HepG2 (cell line): ENCODE measurements around the gene DNLZ. TPM values are rescaled to one million over a fixed set of nuclear protein-coding genes. Genes with fewer than 3 reads are reported as not detected.

Source experiments
- KDM6A ChIP-seq: IDR thresholded peaks from 2 replicates; pipeline ENCODE4 v1.6.1; 2016; ENCODE audit warnings: low read depth
- LCORL ChIP-seq, 2 experiments: fragments of 450-650 bp in 1 of 2; sonication (generic) in 1 of 2; formaldehyde crosslinking in 1 of 2; IDR thresholded peaks; 2 replicates each; pipeline versions ENCODE4 v1.5.0 to v1.6.1; 2017 to 2020; ENCODE audit warnings: antibody characterized with exemption in 1 of 2, missing genetic modification reagents in 1 of 2
- MLXIP ChIP-seq: sonication (generic); formaldehyde crosslinking; IDR thresholded peaks from 2 replicates; pipeline ENCODE4 v1.9.0; 2021; ENCODE audit warnings: missing genetic modification reagents, borderline replicate concordance
- SNAPC2 ChIP-seq: sonication (generic); formaldehyde crosslinking; IDR thresholded peaks from 2 replicates; pipeline ENCODE4 v1.8.1; 2022; ENCODE audit warnings: mild to moderate bottlenecking, missing genetic modification reagents
- SRSF9 ChIP-seq: fragments of 200-400 bp; formaldehyde crosslinking; IDR thresholded peaks from 2 replicates; pipeline ENCODE4 v1.6.1; 2018; ENCODE audit warnings: borderline replicate concordance, mild to moderate bottlenecking, low read depth, low read length; ENCODE audit not compliant: insufficient read depth, poor library complexity, severe bottlenecking
- TIGD3 ChIP-seq: sonication (generic); formaldehyde crosslinking; IDR thresholded peaks from 2 replicates; pipeline ENCODE4 v1.5.1; 2020; ENCODE audit warnings: mild to moderate bottlenecking, missing genetic modification reagents, borderline replicate concordance
- UBTF ChIP-seq: sonication (generic); formaldehyde crosslinking; IDR thresholded peaks from 2 replicates; pipeline ENCODE4 v1.4.0; 2020; ENCODE audit warnings: mild to moderate bottlenecking, missing genetic modification reagents
- ZBTB25 ChIP-seq: IDR thresholded peaks from 2 replicates; pipeline ENCODE4 v1.6.1; 2018; ENCODE audit warnings: missing genetic modification reagents
- ZHX2 ChIP-seq, 2 experiments: sonication (generic) in 1 of 2; formaldehyde crosslinking in 1 of 2; IDR thresholded peaks; 2 replicates each; pipeline versions ENCODE4 v1.6.1 to v1.9.0; 2014 to 2022; ENCODE audit warnings: antibody characterized with exemption in 1 of 2, borderline replicate concordance in 1 of 2, inconsistent platforms in 1 of 2, low read depth in 1 of 2, missing genetic modification reagents in 1 of 2
- ZNF17 ChIP-seq: sonication (generic); formaldehyde crosslinking; IDR thresholded peaks from 2 replicates; pipeline ENCODE4 v1.5.0; 2020; ENCODE audit warnings: mild to moderate bottlenecking, missing genetic modification reagents
- ZNF234 ChIP-seq: sonication (generic); formaldehyde crosslinking; conservative IDR thresholded peaks from 2 replicates; pipeline ENCODE4 v1.5.1; 2020; ENCODE audit warnings: mild to moderate bottlenecking, missing genetic modification reagents
- ZSCAN31 ChIP-seq: sonication (generic); formaldehyde crosslinking; IDR thresholded peaks from 2 replicates; pipeline ENCODE4 v1.5.0; 2020; ENCODE audit warnings: low read depth, mild to moderate bottlenecking, missing genetic modification reagents
- polyA plus RNA-seq, 8 experiments: library from polyadenylated mRNA; depleted of rRNA in 3 of 8; stranded (reverse) in 7 of 8; unstranded in 1 of 8; fragments of >200 nt; fragmentation: Illumina TruSeq in 4 of 8; extraction: Trizol in 4 of 8; gene quantifications; 2 replicates each; pipeline versions ENCODE4 v1.2.1 to v1.2.3, GENCODE V29; 2011 to 2016; ENCODE audit warnings: low read depth in 4 of 8, missing spikeins in 1 of 8, mixed read lengths in 1 of 8; ENCODE audit not compliant: insufficient read depth in 1 of 8
- total RNA-seq, 5 experiments: library from RNA; depleted of rRNA; stranded (reverse); fragments of >200 nt; fragmentation: Illumina TruSeq; extraction: Trizol; gene quantifications; 2 replicates each; pipeline ENCODE4 v1.2.3, GENCODE V29; 2016; ENCODE audit warnings: low read depth in 1 of 5

The DNLZ gene
- total and polyA plus RNA-seq, 2 of the 13 experiments (the other 11 are each of a cell fraction or from before 2014, with no cell fraction given), result 3.4 to 8.0 TPM

- TF ChIP-seq ZNF17 (CRISPR knock-in tag), result 0 out of 2 replicates have a peak, but pooled peaks have one; percentile 58
- 0 out of 2 replicates have a peak, but pooled peaks have one; percentile 31 for TF ChIP-seq SNAPC2 (CRISPR knock-in tag)
- 0 out of 2 replicates have a peak, but pooled peaks have one; percentile 32 for TF ChIP-seq ZNF234 (CRISPR knock-in tag)
- 0 out of 2 replicates have a peak, but pooled peaks have one; percentile 34 for TF ChIP-seq MLXIP
- TF ChIP-seq ZBTB25 (CRISPR knock-in tag), result no peak
- TF ChIP-seq UBTF (CRISPR knock-in tag), result peak; percentile 50; the same call in 1 of the 2 replicates
- TF ChIP-seq ZSCAN31 (CRISPR knock-in tag), result peak; percentile 55; the same call in 1 of the 2 replicates
- no peak for TF ChIP-seq TIGD3 (CRISPR knock-in tag)
- TF ChIP-seq ZHX2 (IDR thresholded peaks at IDR 0.05; ENCODE audit: low read depth), result peak; percentile 85
- peak; percentile 60; the same call in 1 of the 2 replicates for TF ChIP-seq ZHX2 (CRISPR knock-in tag; IDR thresholded peaks at IDR 0.05; ENCODE audit: borderline replicate concordance)
- TF ChIP-seq LCORL (IDR thresholded peaks at IDR 0.05), result no peak
- TF ChIP-seq LCORL (CRISPR knock-in tag; IDR thresholded peaks at IDR 0.05), result peak; percentile 62
- no peak for TF ChIP-seq KDM6A (CRISPR knock-in tag)
- no peak for TF ChIP-seq SRSF9
These were observed at the start of gene DNLZ (continued) for GRCh38 chr9:136363106-136363948.
